IgD-negative memory B cell (primary cell): ENCODE measurements around the gene EBNA1BP2. TPM values are rescaled to one million over a fixed set of nuclear protein-coding genes. Genes with fewer than 3 reads are reported as not detected.
"Not testable (repeated sequence)": the region's sequence is repeated elsewhere in the genome, so short reads cannot be mapped to it uniquely, and the experiment has no call there.

Source experiments
- H3K27ac Mint-ChIP-seq, 3 donors: one replicate each; pipeline ENCODE4 v1.8.0; 2020 to 2022; ENCODE audit warnings: mild to moderate bottlenecking in 3 of 3, mixed read lengths in 3 of 3, moderate library complexity in 1 of 3
- H3K27me3 Mint-ChIP-seq: one replicate; pipeline ENCODE4 v1.8.0; 2021; ENCODE audit warnings: mixed read lengths
- H3K36me3 Mint-ChIP-seq: one replicate; pipeline ENCODE4 v1.8.0; 2020; ENCODE audit warnings: mild to moderate bottlenecking, mixed read lengths
- H3K4me1 Mint-ChIP-seq, 3 donors: one replicate each; pipeline ENCODE4 v1.8.0; 2020 to 2022; ENCODE audit warnings: mixed read lengths in 3 of 3, mild to moderate bottlenecking in 1 of 3
- H3K4me3 Mint-ChIP-seq, 4 donors: one replicate each; pipeline ENCODE4 v1.8.0; 2020 to 2022; ENCODE audit warnings: mild to moderate bottlenecking in 4 of 4, mixed read lengths in 4 of 4, moderate library complexity in 3 of 4
- H3K9me3 Mint-ChIP-seq, 3 donors: one replicate each; pipeline ENCODE4 v1.8.0; 2020 to 2021; ENCODE audit warnings: mixed read lengths in 3 of 3, mild to moderate bottlenecking in 1 of 3
- polyA plus RNA-seq: library from polyadenylated mRNA; unstranded; fragments of 300-500 nt; fragmentation: Illumina TruSeq; gene quantifications from one replicate; pipeline ENCODE4 v1.2.3, GENCODE V29; 2021

The EBNA1BP2 gene
- polyA plus RNA-seq, 1 donor from 2014 or later, result 52.5 TPM

- peaks cover 47% of the 10 kb centered on the region for H3K27me3 Mint-ChIP-seq
- peaks cover 2% of the 10 kb centered on the region for H3K36me3 Mint-ChIP-seq
- peak overlapping the region in 1 of 4 donors; percentile 13 for H3K4me3 Mint-ChIP-seq
- no peak overlapping the region for H3K27ac Mint-ChIP-seq
- H3K9me3 Mint-ChIP-seq, result no peaks in the 10 kb centered on the region
- H3K4me1 Mint-ChIP-seq, result peaks cover 0 to 3% (median 3%) of the 10 kb centered on the region in 3 donors
Measured at GRCh38 chr1:43147625-43148327, 24.3 kb downstream of the EBNA1BP2 start.

- Mint-ChIP-seq H3K4me1 (peaks cover 0 to 3% (median 3%) of the 10 kb centered on the region in 3 donors), H3K36me3 (peaks cover 4% of the 10 kb centered on the region), H3K27ac (no peak overlapping the region), H3K9me3 (peaks cover 2 to 6% (median 4%) of the 10 kb centered on the region in 3 donors), H3K27me3 (peaks cover 40% of the 10 kb centered on the region), H3K4me3 (no peak overlapping the region)
Measured at GRCh38 chr1:43144237-43144636, 27.9 kb downstream of the EBNA1BP2 start.

- H3K4me3 Mint-ChIP-seq, result no peak overlapping the region
- H3K36me3 Mint-ChIP-seq, result peaks cover 2% of the 10 kb centered on the region
- peaks cover 2 to 6% (median 4%) of the 10 kb centered on the region in 3 donors for H3K9me3 Mint-ChIP-seq
- H3K4me1 Mint-ChIP-seq, result no peaks in the 10 kb centered on the region
- peaks cover 33% of the 10 kb centered on the region for H3K27me3 Mint-ChIP-seq
- H3K27ac Mint-ChIP-seq, result no peak overlapping the region
Measured at GRCh38 chr1:43143441-43143888, 28.6 kb downstream of the EBNA1BP2 start.

- no peak overlapping the region for H3K27ac Mint-ChIP-seq
- peaks cover 2% of the 10 kb centered on the region for H3K36me3 Mint-ChIP-seq
- peaks cover 2 to 6% (median 4%) of the 10 kb centered on the region in 3 donors for H3K9me3 Mint-ChIP-seq
- no peaks in the 10 kb centered on the region for H3K4me1 Mint-ChIP-seq
- H3K27me3 Mint-ChIP-seq, result peaks cover 21% of the 10 kb centered on the region
- no peak overlapping the region for H3K4me3 Mint-ChIP-seq
Measured at GRCh38 chr1:43140583-43140982, 31.5 kb downstream of the EBNA1BP2 start.

- peaks cover 2% of the 10 kb centered on the region for H3K36me3 Mint-ChIP-seq
- H3K4me3 Mint-ChIP-seq, result no peak overlapping the region
- peaks cover 17% of the 10 kb centered on the region for H3K27me3 Mint-ChIP-seq
- H3K4me1 Mint-ChIP-seq, result no peaks in the 10 kb centered on the region
- H3K9me3 Mint-ChIP-seq, result peaks cover 2 to 6% (median 4%) of the 10 kb centered on the region in 3 donors
- H3K27ac Mint-ChIP-seq, result no peak overlapping the region
Measured at GRCh38 chr1:43140010-43140409, 32.1 kb downstream of the EBNA1BP2 start.

- H3K4me1 Mint-ChIP-seq, H3K9me3 Mint-ChIP-seq, H3K27ac Mint-ChIP-seq, H3K36me3 Mint-ChIP-seq, H3K4me3 Mint-ChIP-seq: not testable (repeated sequence)
- peaks cover 14% of the 10 kb centered on the region for H3K27me3 Mint-ChIP-seq
Measured at GRCh38 chr1:43139295-43139694, 32.8 kb downstream of the EBNA1BP2 start.

- Mint-ChIP-seq H3K27ac (no peak overlapping the region), H3K36me3 (peaks cover 2% of the 10 kb centered on the region), H3K9me3 (peaks cover 2 to 8% (median 6%) of the 10 kb centered on the region in 3 donors), H3K4me1 (no peaks in the 10 kb centered on the region), H3K27me3 (peaks cover 4% of the 10 kb centered on the region), H3K4me3 (no peak overlapping the region)
Measured at GRCh38 chr1:43137445-43138052, 34.5 kb downstream of the EBNA1BP2 start.

GRCh38 chr1:43135857-43136781 is 36.0 kb downstream of the EBNA1BP2 start:
- no peak overlapping the region for H3K4me3 Mint-ChIP-seq
- H3K27ac Mint-ChIP-seq, result no peak overlapping the region
- peaks cover 2 to 8% (median 4%) of the 10 kb centered on the region in 3 donors for H3K9me3 Mint-ChIP-seq
- no peaks in the 10 kb centered on the region for H3K4me1 Mint-ChIP-seq
- H3K36me3 Mint-ChIP-seq, result peaks cover 2% of the 10 kb centered on the region
- H3K27me3 Mint-ChIP-seq, result peaks cover 9% of the 10 kb centered on the region

GRCh38 chr1:43134640-43135039 is 37.5 kb downstream of the EBNA1BP2 start:
- Mint-ChIP-seq H3K27ac (peak overlapping the region in 1 of 3 donors; percentile 8), H3K4me1 (no peaks in the 10 kb centered on the region), H3K4me3 (no peak overlapping the region), H3K9me3 (peaks cover 0 to 7% (median 2%) of the 10 kb centered on the region in 3 donors), H3K36me3 (peaks cover 2% of the 10 kb centered on the region), H3K27me3 (peaks cover 17% of the 10 kb centered on the region)

- no peaks in the 10 kb centered on the region for H3K4me1 Mint-ChIP-seq
- H3K9me3 Mint-ChIP-seq, result peaks cover 0 to 4% (median 0%) of the 10 kb centered on the region in 3 donors
- peaks cover 17% of the 10 kb centered on the region for H3K27me3 Mint-ChIP-seq
- no peaks in the 10 kb centered on the region for H3K36me3 Mint-ChIP-seq
- H3K4me3 Mint-ChIP-seq, result no peak overlapping the region
- no peak overlapping the region for H3K27ac Mint-ChIP-seq
Measured at GRCh38 chr1:43134068-43134467, 38.0 kb downstream of the EBNA1BP2 start.

- no peak overlapping the region for H3K27ac Mint-ChIP-seq
- peaks cover 15% of the 10 kb centered on the region for H3K27me3 Mint-ChIP-seq
- H3K4me3 Mint-ChIP-seq, result no peak overlapping the region
- H3K36me3 Mint-ChIP-seq, result peaks cover 2% of the 10 kb centered on the region
- H3K9me3 Mint-ChIP-seq, result peaks cover 0 to 7% (median 0%) of the 10 kb centered on the region in 3 donors
- no peaks in the 10 kb centered on the region for H3K4me1 Mint-ChIP-seq
Measured at GRCh38 chr1:43129426-43129825, 42.7 kb downstream of the EBNA1BP2 start.

- H3K9me3 Mint-ChIP-seq, result peaks cover 0 to 7% (median 0%) of the 10 kb centered on the region in 3 donors
- H3K4me1 Mint-ChIP-seq, result no peaks in the 10 kb centered on the region
- peaks cover 2% of the 10 kb centered on the region for H3K36me3 Mint-ChIP-seq
- H3K27me3 Mint-ChIP-seq, result peaks cover 15% of the 10 kb centered on the region
- H3K4me3 Mint-ChIP-seq, result no peak overlapping the region
- H3K27ac Mint-ChIP-seq, result no peak overlapping the region
Measured at GRCh38 chr1:43128816-43129215, 43.3 kb downstream of the EBNA1BP2 start.

- H3K9me3 Mint-ChIP-seq, result peaks cover 0 to 4% (median 0%) of the 10 kb centered on the region in 3 donors
- no peak overlapping the region for H3K4me3 Mint-ChIP-seq
- H3K4me1 Mint-ChIP-seq, result no peaks in the 10 kb centered on the region
- H3K27me3 Mint-ChIP-seq, result peaks cover 12% of the 10 kb centered on the region
- peaks cover 2% of the 10 kb centered on the region for H3K36me3 Mint-ChIP-seq
- no peak overlapping the region for H3K27ac Mint-ChIP-seq
Measured at GRCh38 chr1:43123031-43123430, 49.1 kb downstream of the EBNA1BP2 start.

GRCh38 chr1:43121256-43121900 is 50.7 kb downstream of the EBNA1BP2 start:
- peaks cover 0 to 2% (median 1%) of the 10 kb centered on the region in 3 donors for H3K9me3 Mint-ChIP-seq
- H3K27me3 Mint-ChIP-seq, result peaks cover 12% of the 10 kb centered on the region
- no peaks in the 10 kb centered on the region for H3K36me3 Mint-ChIP-seq
- H3K4me3 Mint-ChIP-seq, result no peak overlapping the region
- H3K4me1 Mint-ChIP-seq, result no peaks in the 10 kb centered on the region
- no peak overlapping the region for H3K27ac Mint-ChIP-seq
